Astrocyte of the spinal cord (primary cell): ENCODE measurements around the gene SMS.
"Not testable (repeated sequence)": the region's sequence is repeated elsewhere in the genome, so short reads cannot be mapped to it uniquely, and the experiment has no call there.

ENCODE experiments used
- DNase-seq: peaks from one replicate; pipeline ENCODE4 v3.0.0; 2011; ENCODE audit warnings: low read depth, low spot score
- H3K4me3 ChIP-seq: 2 replicates; pipeline ENCODE4 v1.5.1; 2011; ENCODE audit warnings: low read depth, mild to moderate bottlenecking, low read length, moderate library complexity
- in situ Hi-C: cut with HindIII; loops from 2 replicates; pipeline ENCODE4 v1.10.0; 2017; ENCODE audit warnings: low sequenced_read_pairs
- TF ChIP-seq, protein P1 (sequence below): IDR thresholded peaks from 2 replicates; pipeline ENCODE4 v1.5.1; 2012; ENCODE audit warnings: low read depth, mild to moderate bottlenecking, low read length, inconsistent platforms

SMS gene

DNA sequence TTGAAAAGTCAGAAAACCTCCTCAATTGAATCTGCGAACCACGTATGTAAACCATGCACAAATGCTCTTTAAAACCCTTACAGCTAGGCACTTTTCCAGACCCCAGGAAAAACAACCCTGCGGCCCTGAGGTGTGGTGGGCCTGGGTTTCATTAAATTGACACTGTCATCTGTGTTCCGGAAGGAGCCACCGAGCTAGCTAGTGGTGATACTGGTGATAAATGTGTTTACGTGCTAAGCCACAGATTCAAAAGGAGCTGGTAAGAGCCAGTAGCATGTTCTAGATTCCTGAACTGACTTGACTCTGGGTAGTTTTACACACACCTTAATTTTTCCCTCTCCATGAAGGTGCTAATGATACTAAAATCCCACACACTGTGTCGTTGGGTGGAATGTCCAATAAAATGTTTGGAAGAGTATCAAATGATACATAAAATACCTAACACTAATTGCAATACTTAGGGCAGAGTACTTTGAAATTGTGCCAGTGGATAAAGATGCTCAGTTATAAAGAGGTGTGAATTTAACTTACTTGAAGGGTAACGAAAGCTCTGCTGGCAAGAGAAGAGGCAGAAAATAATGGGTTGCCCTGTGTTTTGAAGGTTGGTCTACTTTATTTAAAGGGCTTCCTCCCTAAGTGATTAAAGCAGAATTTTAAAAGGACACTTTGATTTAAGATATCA is 8.5 kb downstream of the SMS start:
- no peak overlapping the region for H3K4me3 ChIP-seq
- no peak for DNase-seq
- in situ Hi-C loops = no loop called here
- TF ChIP-seq, protein P1, sequence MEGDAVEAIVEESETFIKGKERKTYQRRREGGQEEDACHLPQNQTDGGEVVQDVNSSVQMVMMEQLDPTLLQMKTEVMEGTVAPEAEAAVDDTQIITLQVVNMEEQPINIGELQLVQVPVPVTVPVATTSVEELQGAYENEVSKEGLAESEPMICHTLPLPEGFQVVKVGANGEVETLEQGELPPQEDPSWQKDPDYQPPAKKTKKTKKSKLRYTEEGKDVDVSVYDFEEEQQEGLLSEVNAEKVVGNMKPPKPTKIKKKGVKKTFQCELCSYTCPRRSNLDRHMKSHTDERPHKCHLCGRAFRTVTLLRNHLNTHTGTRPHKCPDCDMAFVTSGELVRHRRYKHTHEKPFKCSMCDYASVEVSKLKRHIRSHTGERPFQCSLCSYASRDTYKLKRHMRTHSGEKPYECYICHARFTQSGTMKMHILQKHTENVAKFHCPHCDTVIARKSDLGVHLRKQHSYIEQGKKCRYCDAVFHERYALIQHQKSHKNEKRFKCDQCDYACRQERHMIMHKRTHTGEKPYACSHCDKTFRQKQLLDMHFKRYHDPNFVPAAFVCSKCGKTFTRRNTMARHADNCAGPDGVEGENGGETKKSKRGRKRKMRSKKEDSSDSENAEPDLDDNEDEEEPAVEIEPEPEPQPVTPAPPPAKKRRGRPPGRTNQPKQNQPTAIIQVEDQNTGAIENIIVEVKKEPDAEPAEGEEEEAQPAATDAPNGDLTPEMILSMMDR = no peak

- in situ Hi-C loops = no loop called here
Observed at GRCh38 chrX:21949689-21950088, 9.2 kb downstream of the SMS start.

DNA sequence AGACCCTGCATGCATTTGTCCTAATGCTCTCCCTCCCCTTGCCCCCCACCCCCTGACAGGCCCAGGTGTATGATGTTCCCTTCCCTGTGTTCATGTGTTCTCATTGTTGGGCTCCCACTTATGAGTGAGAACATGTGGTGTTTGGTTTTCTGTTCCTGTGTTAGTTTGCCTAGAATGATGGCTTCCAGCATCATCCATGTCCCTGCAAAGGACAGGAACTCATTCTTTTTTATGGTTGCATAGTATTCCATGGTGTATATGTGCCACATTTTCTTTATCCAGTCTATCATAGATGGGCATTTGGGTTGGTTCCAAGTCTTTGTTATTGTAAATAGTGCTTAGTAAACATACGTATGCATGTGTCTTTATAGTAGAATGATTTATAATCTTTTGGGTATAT is 10.0 kb downstream of the SMS start:
- in situ Hi-C loops, DNase-seq, H3K4me3 ChIP-seq: not testable (repeated sequence)

More at GRCh38 chrX:21949689-21950088, 9.2 kb downstream of the SMS start:
- no peak overlapping the region for H3K4me3 ChIP-seq
- no peak for DNase-seq
- TF ChIP-seq, protein P1 = no peak

DNA sequence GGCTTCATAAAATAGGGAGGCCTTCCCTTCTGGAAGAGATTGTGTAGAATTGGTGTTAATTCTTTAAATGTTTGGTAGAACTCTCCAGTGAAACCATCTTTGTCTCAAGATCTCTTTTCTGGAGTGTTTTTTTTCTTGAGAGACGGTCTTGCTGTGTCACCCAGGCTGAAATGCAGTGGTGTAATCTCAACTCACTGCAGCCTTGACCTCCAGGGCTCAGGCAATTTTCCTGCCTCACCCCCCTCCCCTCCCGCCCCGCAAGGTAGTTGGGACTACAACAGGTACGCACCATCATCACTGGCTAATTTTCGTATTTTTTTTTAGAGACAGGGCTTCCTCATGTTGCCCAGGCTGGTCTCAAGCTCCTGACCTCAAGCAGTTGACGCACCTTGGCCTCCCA is 12.1 kb downstream of the SMS start:
- in situ Hi-C loops = no loop called here
- TF ChIP-seq, protein P1 = no peak
- H3K4me3 ChIP-seq = no peak overlapping the region
- no peak for DNase-seq

GRCh38 chrX:21953195-21953830 is 12.8 kb downstream of the SMS start:
- not testable (repeated sequence) for DNase-seq, H3K4me3 ChIP-seq

GRCh38 chrX:21955403-21956189 is 15.1 kb downstream of the SMS start:
- in situ Hi-C loops = no loop called here
- DNase-seq = no peak
- TF ChIP-seq, protein P1 = no peak
- no peak overlapping the region for H3K4me3 ChIP-seq

More at GRCh38 chrX:21953195-21953830, 12.8 kb downstream of the SMS start:
- in situ Hi-C loops = not testable (repeated sequence)

- H3K4me3 ChIP-seq = no peak overlapping the region
- no peak for DNase-seq
- in situ Hi-C loops = no loop called here
- TF ChIP-seq, protein P1 = no peak
Observed at GRCh38 chrX:21956783-21957182, 16.3 kb downstream of the SMS start.
